HCEC 1CT (cell line): ENCODE measurements around the gene MNT.

Experiments
- DNase-seq: peaks from one replicate; pipeline ENCODE4 v3.0.0-alpha.2; 2017

MNT gene

GRCh38 chr17:2380226-2380922 is 20.5 kb downstream of the MNT start:
- DNase-seq = no peak

GRCh38 chr17:2379489-2380225 is 21.2 kb downstream of the MNT start:
- no peak for DNase-seq

- DNase-seq = no peak
Observed at GRCh38 chr17:2378905-2379304, 22.0 kb downstream of the MNT start.

- no peak for DNase-seq
Observed at GRCh38 chr17:2377659-2378058, 23.2 kb downstream of the MNT start.

- DNase-seq = no peak
Observed at GRCh38 chr17:2376107-2376506, 24.8 kb downstream of the MNT start.

GRCh38 chr17:2375406-2375805 is 25.5 kb downstream of the MNT start:
- no peak for DNase-seq

- DNase-seq = no peak
Observed at GRCh38 chr17:2374549-2375285, 26.1 kb downstream of the MNT start.

- DNase-seq = no peak
Observed at GRCh38 chr17:2373179-2373578, 27.7 kb downstream of the MNT start.

- no peak for DNase-seq
Observed at GRCh38 chr17:2372681-2373080, 28.2 kb downstream of the MNT start.

GRCh38 chr17:2372180-2372579 is 28.7 kb downstream of the MNT start:
- no peak for DNase-seq

GRCh38 chr17:2371183-2372130 is 29.4 kb downstream of the MNT start:
- no peak for DNase-seq

- DNase-seq = no peak
Observed at GRCh38 chr17:2370211-2370589, 30.7 kb downstream of the MNT start.

GRCh38 chr17:2369551-2370210 is 31.2 kb downstream of the MNT start:
- DNase-seq = no peak

- DNase-seq = peak; percentile 49
Observed at GRCh38 chr17:2369039-2369438, 31.8 kb downstream of the MNT start.

- no peak for DNase-seq
Observed at GRCh38 chr17:2368359-2368758, 32.5 kb downstream of the MNT start.

- DNase-seq = no peak
Observed at GRCh38 chr17:2366747-2367494, 33.9 kb downstream of the MNT start.

GRCh38 chr17:2365132-2365531 is 35.7 kb downstream of the MNT start:
- DNase-seq = no peak

GRCh38 chr17:2364763-2365116 is 36.1 kb downstream of the MNT start:
- DNase-seq = no peak

- DNase-seq = no peak
Observed at GRCh38 chr17:2363851-2364762, 36.8 kb downstream of the MNT start.

- DNase-seq = no peak
Observed at GRCh38 chr17:2363318-2363717, 37.5 kb downstream of the MNT start.
